IMR-90 (cell line): ENCODE measurements around the gene PRKAB1. TPM values are rescaled to one million over a fixed set of nuclear protein-coding genes. Genes with fewer than 3 reads are reported as not detected.
A peak's percentile ranks its signal among the peaks of the same experiment; 100 is the strongest.

Experiments
- ATAC-seq: fragments of 200-7000 bp; cut with Tn5 transposase; 2 replicates; pipeline ENCODE4 v1.9.1; 2020; ENCODE audit warnings: low read depth, mild to moderate bottlenecking, moderate library complexity
- BruUV-seq: library from RNA; stranded (reverse); fragments of 400-500 nt; replicated peaks from 2 replicates; lab custom pipeline; 2021; lab: Mats Ljungman, UMichigan
- CTCF ChIA-PET: fragments of 300-600 bp; formaldehyde crosslinking; extraction: SDS; loops from one replicate; lab custom pipeline; 2021; ENCODE audit warnings: antibody characterized with exemption; lab: Yijun Ruan, JAX
- POLR2A ChIA-PET: fragments of 300-600 bp; sonication (Branson Sonifier 250); formaldehyde crosslinking; loops from one replicate; lab custom pipeline; 2022; ENCODE audit warnings: antibody characterized with exemption; ENCODE audit not compliant: unreplicated experiment; lab: Charles Lee
- DNase-seq: peaks from one replicate; pipeline ENCODE4 v3.0.0; 2013
- H2AFZ ChIP-seq: replicated peaks from 2 replicates; pipeline ENCODE3; 2013; ENCODE audit warnings: low read length, mild to moderate bottlenecking; ENCODE audit not compliant: poor library complexity
- H2AK5ac ChIP-seq: 2 replicates; pipeline ENCODE4 v1.6.1; 2013; ENCODE audit warnings: low read depth, low read length, inconsistent platforms
- H2AK9ac ChIP-seq: replicated peaks from 2 replicates; pipeline ENCODE3; 2013; ENCODE audit warnings: mild to moderate bottlenecking, low read depth, low read length, moderate library complexity; ENCODE audit not compliant: poor library complexity
- H2BK120ac ChIP-seq: 2 replicates; pipeline ENCODE4 v1.6.1; 2013; ENCODE audit warnings: low read depth, low read length, inconsistent platforms
- H2BK15ac ChIP-seq: 3 replicates; pipeline ENCODE4 v1.6.1; 2013; ENCODE audit warnings: low read depth, low read length, inconsistent platforms
- H2BK20ac ChIP-seq: 2 replicates; pipeline ENCODE4 v1.6.1; 2013; ENCODE audit warnings: low read depth, mild to moderate bottlenecking, inconsistent platforms, low read length, moderate library complexity
- H2BK5ac ChIP-seq: 2 replicates; pipeline ENCODE4 v1.6.1; 2013; ENCODE audit warnings: mild to moderate bottlenecking, low read depth, low read length, inconsistent platforms; ENCODE audit not compliant: poor library complexity, severe bottlenecking
- H3K14ac ChIP-seq: replicated peaks from 2 replicates; pipeline ENCODE4 v1.6.1; 2013; ENCODE audit warnings: low read depth, low read length, inconsistent platforms
- H3K18ac ChIP-seq: 2 replicates; pipeline ENCODE4 v1.6.1; 2013; ENCODE audit warnings: low read depth, low read length, control low read depth
- H3K23ac ChIP-seq: 2 replicates; pipeline ENCODE4 v1.6.1; 2013; ENCODE audit warnings: low read depth, low read length, inconsistent platforms
- H3K27ac ChIP-seq: 2 replicates; pipeline ENCODE4 v1.5.1; 2013; ENCODE audit warnings: mild to moderate bottlenecking, control low read depth, low read length; ENCODE audit not compliant: insufficient read depth
- H3K27me3 ChIP-seq: 2 replicates; pipeline ENCODE4 v1.6.1; 2013; ENCODE audit warnings: low read length; ENCODE audit not compliant: control insufficient read depth, insufficient read depth
- H3K36me3 ChIP-seq: 2 replicates; pipeline ENCODE4 v1.6.1; 2013; ENCODE audit warnings: low read length, mixed read lengths; ENCODE audit not compliant: control insufficient read depth, insufficient read depth
- H3K4ac ChIP-seq: 2 replicates; pipeline ENCODE4 v1.6.1; 2013; ENCODE audit warnings: low read depth, low read length, inconsistent platforms
- H3K4me1 ChIP-seq: 2 replicates; pipeline ENCODE4 v1.6.1; 2013; ENCODE audit warnings: low read length, mixed read lengths; ENCODE audit not compliant: control insufficient read depth, insufficient read depth
- H3K4me2 ChIP-seq: 2 replicates; pipeline ENCODE4 v1.6.1; 2013; ENCODE audit warnings: low read depth, mild to moderate bottlenecking, control low read depth, low read length, moderate library complexity
- H3K4me3 ChIP-seq: 2 replicates; pipeline ENCODE4 v1.5.1; 2013; ENCODE audit warnings: low read depth, mild to moderate bottlenecking, control low read depth, low read length, moderate library complexity; ENCODE audit not compliant: insufficient read depth
- H3K56ac ChIP-seq: 2 replicates; pipeline ENCODE4 v1.6.1; 2013; ENCODE audit warnings: low read length, inconsistent platforms; ENCODE audit not compliant: insufficient read depth; ENCODE audit errors: extremely low read depth
- H3K79me1 ChIP-seq, 2 experiments: 2 replicates each; pipeline ENCODE4 v1.6.1; 2013; ENCODE audit warnings: low read length in 2 of 2, inconsistent platforms in 1 of 2, low read depth in 1 of 2
- H3K9ac ChIP-seq: 2 replicates; pipeline ENCODE4 v1.6.1; 2013; ENCODE audit warnings: low read depth, low read length, control low read depth
- H3K9me1 ChIP-seq: 2 replicates; pipeline ENCODE4 v1.6.1; 2013; ENCODE audit warnings: low read length, inconsistent platforms; ENCODE audit not compliant: insufficient read depth
- H3K9me3 ChIP-seq: 2 replicates; pipeline ENCODE4 v1.6.1; 2013; ENCODE audit warnings: low read length; ENCODE audit not compliant: control insufficient read depth, insufficient read depth
- H4K20me1 ChIP-seq: 2 replicates; pipeline ENCODE4 v1.6.1; 2013; ENCODE audit warnings: low read length, inconsistent platforms; ENCODE audit not compliant: insufficient read depth
- H4K5ac ChIP-seq: 2 replicates; pipeline ENCODE4 v1.6.1; 2013; ENCODE audit warnings: mild to moderate bottlenecking, low read depth, low read length, control low read depth
- H4K8ac ChIP-seq, 2 experiments: 2 replicates each; pipeline ENCODE4 v1.6.1; 2013; ENCODE audit warnings: low read depth in 2 of 2, low read length in 2 of 2, control low read depth in 1 of 2, inconsistent platforms in 1 of 2
- H4K91ac ChIP-seq: 2 replicates; pipeline ENCODE4 v1.6.1; 2013; ENCODE audit warnings: low read depth, low read length, inconsistent platforms; ENCODE audit not compliant: insufficient read depth
- MAFK ChIP-seq: IDR thresholded peaks from 2 replicates; pipeline ENCODE4 v1.6.1; 2012; ENCODE audit warnings: low read depth, low read length, improper control_type of control experiment
- MAZ ChIP-seq: IDR thresholded peaks from 2 replicates; pipeline ENCODE4 v1.6.1; 2012; ENCODE audit warnings: low read depth, mild to moderate bottlenecking, low read length, improper control_type of control experiment, moderate library complexity, borderline replicate concordance
- USF2 ChIP-seq: fragments of 150-350 bp; IDR thresholded peaks from 2 replicates; pipeline ENCODE4 v1.6.1; 2017; ENCODE audit warnings: mild to moderate bottlenecking, antibody characterized with exemption, low read length, low read depth
- WGBS, 2 experiments: methylation state at CpG; one replicate each; pipeline versions ENCODE4 v1.1.5 to v1.1.7; 2013; ENCODE audit warnings: missing lambda C conversion rate in 2 of 2; ENCODE audit not compliant: insufficient read length in 1 of 2; ENCODE audit errors: extremely low coverage in 2 of 2; 5-methylcytosine and 5-hydroxymethylcytosine counted together
- dilution Hi-C: fragments of 300-500 bp; cut with HindIII; formaldehyde crosslinking; loops from one replicate; pipeline ENCODE4 v1.14.3; 2018; ENCODE audit warnings: low sequenced_read_pairs; ENCODE audit not compliant: unreplicated experiment
- in situ Hi-C: fragments of 300-500 bp; cut with MboI; formaldehyde crosslinking; loops from 3 replicates; pipeline ENCODE4 v1.14.3; 2019; ENCODE audit warnings: low sequenced_read_pairs, inconsistent platforms, mixed read lengths
- intact Hi-C: fragments of 100-400 bp; cut with micrococcal nuclease; formaldehyde crosslinking; loops from 2 replicates; pipeline ENCODE4 v1.10.0; 2022
- polyA plus RNA-seq, 3 experiments: library from polyadenylated mRNA; depleted of rRNA; stranded (reverse); fragments of >200 nt; gene quantifications; 2 replicates each; pipeline ENCODE4 v1.2.3, GENCODE V29; 2012; ENCODE audit warnings: low replicate concordance in 1 of 3
- total RNA-seq: library from RNA; depleted of rRNA; stranded (reverse); fragments of >200 nt; gene quantifications from 2 replicates; pipeline ENCODE4 v1.2.3, GENCODE V29; 2012

Gene PRKAB1
- total and polyA plus RNA-seq, 2 of the 4 experiments (the other 2 are of a cell fraction): 9.7 to 19.3 TPM

DNA sequence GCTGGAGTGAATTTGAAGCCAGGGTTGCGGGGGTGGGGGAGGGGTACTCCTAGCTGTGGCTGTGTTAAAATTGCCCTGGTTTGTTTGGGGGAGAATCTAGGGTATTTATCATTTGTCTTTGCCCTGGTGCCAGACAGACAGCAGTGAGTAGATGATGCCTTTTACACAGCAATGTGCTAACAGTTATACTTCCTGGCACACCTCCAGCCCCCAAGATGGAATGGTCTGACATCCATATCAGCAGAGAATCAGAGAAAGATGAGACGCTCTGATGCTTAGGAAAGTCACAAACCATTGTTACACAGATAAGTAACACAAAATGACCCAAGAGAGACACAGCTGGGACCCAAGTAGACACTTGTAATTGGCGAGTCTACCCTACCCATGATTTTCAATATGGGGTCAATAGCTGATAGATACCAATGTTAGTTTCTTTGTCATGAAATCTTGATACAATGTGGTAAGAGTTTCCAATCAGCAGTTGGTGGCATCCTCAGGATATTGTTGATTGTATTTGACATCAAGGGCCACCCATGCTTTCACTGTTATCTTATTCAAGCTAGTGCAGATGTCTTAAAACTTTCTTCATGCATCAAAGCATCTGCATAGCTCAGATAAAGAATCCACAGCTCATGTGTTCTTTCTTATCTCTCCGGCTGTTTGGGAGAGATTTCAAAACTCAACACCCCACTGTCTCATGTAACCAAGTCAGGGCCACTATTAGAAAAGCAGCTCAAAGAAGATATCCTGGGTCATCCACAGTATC, 2.6 kb upstream of the PRKAB1 start (continued):
- TF ChIP-seq MAZ: no peak

DNA sequence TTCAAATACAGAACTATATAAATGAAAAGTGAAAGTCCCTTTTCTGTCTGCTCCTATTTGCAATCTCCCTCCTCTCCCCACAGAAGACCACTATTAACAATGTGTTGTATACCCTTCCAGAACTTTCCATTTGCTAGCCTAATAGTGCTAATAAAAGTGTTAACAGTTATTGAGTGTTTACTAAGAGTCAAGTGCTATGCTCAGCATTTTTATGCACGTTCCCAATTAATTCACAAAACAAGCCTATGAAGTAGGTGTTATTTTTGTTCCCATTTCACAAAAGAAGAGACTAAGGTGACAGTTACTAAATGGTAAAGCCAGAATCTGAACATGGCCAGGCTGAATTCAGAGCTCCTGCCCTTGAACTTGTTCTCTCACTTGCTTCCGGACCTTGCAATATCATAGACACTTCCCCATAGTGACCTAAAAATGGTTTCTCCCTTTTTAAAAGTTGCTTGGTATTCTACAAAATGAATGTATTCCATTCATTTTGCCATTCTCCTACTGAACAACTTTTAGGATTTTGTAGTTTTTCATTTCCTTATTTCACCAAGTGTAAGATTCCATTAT, 1.6 kb upstream of the PRKAB1 start:
- ChIA-PET CTCF (no interaction called here), POLR2A (no interaction called here)
- H3K27me3 ChIP-seq: 0 out of 2 replicates have a peak, but pooled peaks cover 2% of the 10 kb centered on the region
- H3K9me3 ChIP-seq: no peaks in the 10 kb centered on the region
- intact Hi-C loops (loop anchor here (2.0 to 5.0 kb wide), 3 partner anchors 114 to 1529 kb away; partner anchors contain the start of gene PEBP1), in situ Hi-C loops (loop anchor here (10.0 kb wide), 1 partner anchor 1262 kb away; no protein-coding TSS in a partner anchor), dilution Hi-C loops (no loop called here)
- no peak overlapping the region for H3K23ac ChIP-seq
- peaks cover 14 to 15% of the 10 kb centered on the region in 2 experiments for H3K79me1 ChIP-seq
- H3K18ac ChIP-seq: no peak overlapping the region
- BruUV-seq: no TSS peak
- H4K20me1 ChIP-seq: no peaks in the 10 kb centered on the region
- H2BK15ac ChIP-seq: no peak overlapping the region
- no peak overlapping the region for H4K5ac ChIP-seq
- H3K56ac ChIP-seq: no peak overlapping the region
- no peak overlapping the region for H3K27ac ChIP-seq
- H2AK9ac ChIP-seq: no peak overlapping the region
- no peak overlapping the region for H3K9ac ChIP-seq
- no CpG with 5 or more reads among the region's 2 CpGs for WGBS, 2 experiments
- no peaks in the 10 kb centered on the region for H3K9me1 ChIP-seq
- no peak overlapping the region for H2BK120ac ChIP-seq
- peaks cover under 1% of the 10 kb centered on the region; the same call in 1 of the 2 replicates for H3K36me3 ChIP-seq
- no peak overlapping the region for H4K91ac ChIP-seq
- no peak overlapping the region for H3K4me2 ChIP-seq
- no peak overlapping the region for H3K14ac ChIP-seq
- no peak overlapping the region for H3K4ac ChIP-seq
- TF ChIP-seq USF2 (no peak), MAFK (peak; percentile 48)
- DNase-seq (no peak), ATAC-seq (no peak)
- no peak overlapping the region for H4K8ac ChIP-seq
- no peak overlapping the region for H2BK5ac ChIP-seq
- H3K4me1 ChIP-seq: no peaks in the 10 kb centered on the region
- H2AK5ac ChIP-seq: no peak overlapping the region
- H2AFZ ChIP-seq: no peak overlapping the region
- no peak overlapping the region for H2BK20ac ChIP-seq
- H3K4me3 ChIP-seq: no peak overlapping the region
